ENCODE data around the gene NOM1.

Gene NOM1

DNA sequence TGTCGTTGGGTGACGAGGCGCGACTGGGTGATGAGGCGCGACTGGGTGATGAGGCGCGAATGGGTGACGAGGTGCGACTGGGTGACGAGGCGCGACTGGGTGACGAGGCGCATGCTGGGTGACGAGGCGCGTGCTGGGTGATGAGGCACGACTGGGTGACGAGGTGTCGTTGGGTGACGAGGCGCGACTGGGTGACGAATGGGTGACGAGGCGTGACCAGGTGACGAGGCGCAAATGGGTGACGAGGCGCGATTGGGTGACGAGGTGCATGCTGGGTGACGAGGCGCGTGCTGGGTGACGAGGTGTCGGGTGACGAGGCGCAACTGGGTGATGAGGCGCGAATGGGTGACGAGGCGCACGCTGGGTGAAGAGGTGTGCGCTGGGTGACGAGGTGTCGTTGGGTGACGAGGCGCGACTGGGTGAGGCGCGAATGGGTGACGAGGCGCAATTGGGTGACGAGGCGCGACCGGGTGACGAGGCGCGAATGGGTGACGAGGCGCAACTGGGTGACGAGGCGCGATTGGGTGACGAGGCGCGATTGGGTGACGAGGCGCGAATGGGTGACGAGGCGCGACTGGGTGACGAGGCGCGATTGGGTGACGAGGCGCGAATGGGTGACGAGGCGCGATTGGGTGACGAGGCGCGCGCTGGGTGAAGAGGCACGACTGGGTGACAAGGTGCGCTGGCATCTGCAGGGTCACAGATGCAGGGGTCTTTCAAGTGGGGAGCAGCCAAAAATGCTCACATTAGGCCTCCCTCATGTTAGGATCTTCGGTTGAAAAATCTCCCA is 7.9 kb upstream of the NOM1 start:
- TF ChIP-seq TARDBP (IDR thresholded peaks at IDR 0.05) (no peak), NFRKB (IDR thresholded peaks at IDR 0.05) (no peak), LEF1 (IDR thresholded peaks at IDR 0.05; ENCODE audit: borderline replicate concordance) (no peak)
- no peak for DNase-seq (ENCODE audit: extremely low spot score)
- ChIA-PET POLR2A (no interaction called here), CTCF (no interaction called here)

GRCh38 chr7:156942708-156943090 is 6.8 kb upstream of the NOM1 start:
- no peak for DNase-seq (ENCODE audit: extremely low spot score)

GRCh38 chr7:156943091-156944041 is 6.1 kb upstream of the NOM1 start:
- no peak for TF ChIP-seq CTBP1 (IDR thresholded peaks at IDR 0.05; ENCODE audit: borderline replicate concordance)
- TF ChIP-seq PKNOX1 (IDR thresholded peaks at IDR 0.05) = no peak
- no peak for TF ChIP-seq SP1 (IDR thresholded peaks at IDR 0.05)
- TF ChIP-seq ZNF384 (IDR thresholded peaks at IDR 0.05) = no peak
- TF ChIP-seq BHLHE40 (IDR thresholded peaks at IDR 0.05; ENCODE audit: borderline replicate concordance) = no peak
- TF ChIP-seq FOXA1 (IDR thresholded peaks at IDR 0.05) = no peak
- TF ChIP-seq FOXM1 (IDR thresholded peaks at IDR 0.05; ENCODE audit: borderline replicate concordance) = no peak
- no peak for TF ChIP-seq SUZ12 (IDR thresholded peaks at IDR 0.05)
- no peak for TF ChIP-seq NFRKB (IDR thresholded peaks at IDR 0.05)
- no peak for TF ChIP-seq LEF1 (IDR thresholded peaks at IDR 0.05; ENCODE audit: borderline replicate concordance)
- no peak for TF ChIP-seq FOXK2 (IDR thresholded peaks at IDR 0.05)
- no peak for TF ChIP-seq TARDBP (IDR thresholded peaks at IDR 0.05)
- TF ChIP-seq HDGF (IDR thresholded peaks at IDR 0.05; ENCODE audit: borderline replicate concordance) = no peak
- TF ChIP-seq ELF4 (IDR thresholded peaks at IDR 0.05) = no peak
- no peak for TF ChIP-seq L3MBTL2 (conservative IDR thresholded peaks at IDR 0.05)
- no peak for TF ChIP-seq ARNT (IDR thresholded peaks at IDR 0.05)
- ChIA-PET CTCF (no interaction called here), POLR2A (interaction anchor here (1.2 kb wide), 1 partner anchor 17 kb away, joined by 3 read pairs; no protein-coding TSS in a partner anchor)
- no peak for DNase-seq (ENCODE audit: extremely low spot score)

More at GRCh38 chr7:156942708-156943090, 6.8 kb upstream of the NOM1 start:
- ChIA-PET POLR2A (no interaction called here), CTCF (no interaction called here)
- TF ChIP-seq NFRKB (IDR thresholded peaks at IDR 0.05) (no peak), ELF4 (IDR thresholded peaks at IDR 0.05) (no peak), SP1 (IDR thresholded peaks at IDR 0.05) (no peak), HDGF (IDR thresholded peaks at IDR 0.05; ENCODE audit: borderline replicate concordance) (no peak), TARDBP (IDR thresholded peaks at IDR 0.05) (no peak), FOXM1 (IDR thresholded peaks at IDR 0.05; ENCODE audit: borderline replicate concordance) (no peak), ZNF384 (IDR thresholded peaks at IDR 0.05) (no peak), FOXA1 (IDR thresholded peaks at IDR 0.05) (no peak), BHLHE40 (IDR thresholded peaks at IDR 0.05; ENCODE audit: borderline replicate concordance) (no peak), SUZ12 (IDR thresholded peaks at IDR 0.05) (no peak), PKNOX1 (IDR thresholded peaks at IDR 0.05) (no peak), LEF1 (IDR thresholded peaks at IDR 0.05; ENCODE audit: borderline replicate concordance) (no peak)

DNA sequence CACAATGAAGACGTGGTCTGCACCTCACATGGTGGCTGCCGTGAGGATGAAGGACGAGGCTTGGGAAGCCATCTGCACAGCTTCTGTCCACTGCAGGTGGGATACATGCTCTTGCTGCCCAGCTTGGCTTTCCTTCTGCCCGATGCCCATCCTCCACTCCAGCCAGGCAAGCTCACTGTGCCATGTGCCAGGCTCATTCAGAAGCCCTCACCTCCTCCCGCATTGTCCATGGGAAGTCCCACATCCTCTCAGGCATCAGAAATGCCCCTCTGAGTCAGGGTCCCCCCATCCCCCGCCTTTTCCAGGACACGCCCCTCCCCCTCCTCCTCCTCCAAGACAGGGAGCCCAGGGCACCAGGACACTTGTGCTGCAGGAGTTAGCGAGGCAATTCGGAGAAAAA is 4.6 kb upstream of the NOM1 start:
- DNase-seq (ENCODE audit: extremely low spot score) = no peak
- ChIA-PET CTCF (interaction anchor here (0.5 to 1.0 kb wide), 3 partner anchors 10 to 1112 kb away, joined by 3 to 5 read pairs (median 4); no protein-coding TSS in a partner anchor), POLR2A (interaction anchor here (1.0 kb wide), 1 partner anchor 52 kb away, joined by 6 read pairs; the partner anchor contains the start of gene LMBR1)
- TF ChIP-seq CTBP1 (IDR thresholded peaks at IDR 0.05; ENCODE audit: borderline replicate concordance) = no peak
- no peak for TF ChIP-seq ELF4 (IDR thresholded peaks at IDR 0.05)
- TF ChIP-seq NFRKB (IDR thresholded peaks at IDR 0.05) = no peak
- TF ChIP-seq FOXA1 (IDR thresholded peaks at IDR 0.05) = no peak
- TF ChIP-seq ARNT (IDR thresholded peaks at IDR 0.05) = no peak
- no peak for TF ChIP-seq TARDBP (IDR thresholded peaks at IDR 0.05)
- no peak for TF ChIP-seq ZNF384 (IDR thresholded peaks at IDR 0.05)
- TF ChIP-seq LEF1 (IDR thresholded peaks at IDR 0.05; ENCODE audit: borderline replicate concordance) = no peak
- TF ChIP-seq FOXM1 (IDR thresholded peaks at IDR 0.05; ENCODE audit: borderline replicate concordance) = no peak
- no peak for TF ChIP-seq SUZ12 (IDR thresholded peaks at IDR 0.05)
- no peak for TF ChIP-seq PKNOX1 (IDR thresholded peaks at IDR 0.05)
- TF ChIP-seq HDGF (IDR thresholded peaks at IDR 0.05; ENCODE audit: borderline replicate concordance) = no peak
- TF ChIP-seq BHLHE40 (IDR thresholded peaks at IDR 0.05; ENCODE audit: borderline replicate concordance) = no peak
- TF ChIP-seq FOXK2 (IDR thresholded peaks at IDR 0.05) = no peak

- no peak for DNase-seq (ENCODE audit: extremely low spot score)
- ChIA-PET POLR2A (interaction anchor here (1.3 kb wide), 1 partner anchor 12 kb away, joined by 3 read pairs; no protein-coding TSS in a partner anchor), CTCF (interaction anchor here (0.6 to 1.3 kb wide), 2 partner anchors 9 to 37 kb away, joined by 3 read pairs; no protein-coding TSS in a partner anchor)
- TF ChIP-seq SUZ12 (IDR thresholded peaks at IDR 0.05) (no peak), PKNOX1 (IDR thresholded peaks at IDR 0.05) (peak; percentile 85), L3MBTL2 (conservative IDR thresholded peaks at IDR 0.05) (no peak), ZNF384 (IDR thresholded peaks at IDR 0.05) (no peak)
Measured at GRCh38 chr7:156947120-156947843, 2.2 kb upstream of the NOM1 start.

Measured in HEK293T (cell line).